Stimulated activated naive CD4-positive, alpha-beta T cell treated with Interleukin-2 at 50 U/mL for 16 hours (primary cell): ENCODE measurements around the gene BHLHE23.
"Not testable (repeated sequence)": the region's sequence is repeated elsewhere in the genome, so short reads cannot be mapped to it uniquely, and the experiment has no call there.

ENCODE experiments used
- DNase-seq: peaks from one replicate; lab custom pipeline; 2025; lab: John Stamatoyannopoulos, UW

Gene BHLHE23

GRCh38 chr20:62960446-62961309 is 46.1 kb downstream of the BHLHE23 start:
- DNase-seq, result not testable (repeated sequence)

- DNase-seq, result no peak
These were observed 46.7 kb downstream of the BHLHE23 start for GRCh38 chr20:62959998-62960436.

DNA sequence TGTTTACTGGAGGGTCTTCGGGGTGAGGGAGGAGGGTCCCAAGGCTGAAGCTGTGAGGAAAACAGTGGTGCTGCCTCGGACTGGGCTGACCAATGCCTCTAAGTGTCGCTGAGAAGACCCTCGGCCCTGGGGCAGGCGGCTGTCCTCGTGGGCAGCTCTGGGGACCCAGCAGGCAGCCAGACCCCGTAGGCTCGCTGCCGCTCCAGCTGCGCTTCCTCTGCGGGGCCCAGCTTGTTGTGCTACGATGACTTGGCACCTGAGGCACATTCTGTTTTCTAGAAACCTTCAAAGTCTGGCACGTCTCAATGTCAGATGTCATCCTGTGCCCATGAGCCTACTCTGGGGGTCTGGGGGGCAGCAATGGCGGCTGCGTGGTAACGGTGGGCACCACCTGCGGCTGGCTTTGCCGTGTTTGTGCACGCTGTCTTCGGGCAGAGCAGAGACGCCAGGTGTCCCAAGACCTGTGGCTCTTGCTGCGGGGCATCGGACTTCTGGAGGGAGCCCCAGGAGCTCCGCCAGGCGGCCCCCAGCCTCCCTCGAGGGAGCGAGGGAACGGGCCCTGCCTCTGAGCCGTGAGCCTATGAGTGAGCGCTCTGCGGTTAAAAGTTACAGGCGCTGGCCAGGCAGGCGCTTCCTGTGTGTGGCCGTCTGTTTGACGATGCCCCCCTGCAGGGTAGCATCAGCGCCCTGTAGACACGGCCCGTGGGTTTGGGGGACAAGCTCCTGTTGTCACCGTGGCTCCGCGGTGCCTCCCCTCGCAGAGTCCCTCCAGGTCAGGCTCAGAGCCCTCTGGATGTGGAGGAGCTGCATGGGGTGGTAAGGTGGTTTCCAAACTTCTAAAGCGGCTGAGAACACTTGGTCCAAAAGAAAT is 47.4 kb downstream of the BHLHE23 start:
- DNase-seq, result no peak

GRCh38 chr20:62958388-62959100 is 48.2 kb downstream of the BHLHE23 start:
- DNase-seq, result no peak

- DNase-seq, result no peak
These were observed 49.3 kb downstream of the BHLHE23 start for GRCh38 chr20:62957136-62958117.

- DNase-seq, result no peak
These were observed 50.2 kb downstream of the BHLHE23 start for GRCh38 chr20:62956387-62957135.
